HG03095 (cell line): ENCODE measurements around the gene ACTN2.

Experiments
- ATAC-seq: cut with Tn5 transposase; IDR thresholded peaks from one replicate; pipeline ENCODE4 v1.9.1; 2021; ENCODE audit warnings: moderate library complexity; ENCODE audit not compliant: unreplicated experiment

ACTN2 gene

GRCh38 chr1:236689713-236690569, 3.6 kb downstream of the ACTN2 start:
- no peak for ATAC-seq

DNA sequence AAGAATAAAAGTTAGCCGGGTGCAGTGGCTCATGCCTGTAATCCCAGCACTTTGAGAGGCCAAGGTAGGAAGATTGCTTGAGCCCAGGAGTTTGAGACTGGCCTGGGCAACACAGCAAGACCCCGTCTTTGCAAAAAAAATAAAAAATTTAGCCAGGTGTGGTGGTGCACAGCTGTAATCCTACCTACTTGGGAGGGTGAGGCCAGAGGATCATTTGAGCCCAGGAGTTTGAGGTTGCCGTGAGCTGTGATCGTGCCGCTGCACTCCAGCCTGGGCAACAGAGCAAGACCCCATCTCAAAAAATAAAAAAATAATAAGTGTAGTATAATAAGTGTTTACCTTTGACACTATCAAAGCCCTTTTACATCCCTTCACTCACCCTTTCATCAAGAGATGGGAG, 5.0 kb downstream of the ACTN2 start:
- no peak for ATAC-seq

- ATAC-seq = no peak
These were observed 5.8 kb downstream of the ACTN2 start for GRCh38 chr1:236692128-236692527.

- no peak for ATAC-seq
These were observed 6.4 kb downstream of the ACTN2 start for GRCh38 chr1:236692742-236693141.

DNA sequence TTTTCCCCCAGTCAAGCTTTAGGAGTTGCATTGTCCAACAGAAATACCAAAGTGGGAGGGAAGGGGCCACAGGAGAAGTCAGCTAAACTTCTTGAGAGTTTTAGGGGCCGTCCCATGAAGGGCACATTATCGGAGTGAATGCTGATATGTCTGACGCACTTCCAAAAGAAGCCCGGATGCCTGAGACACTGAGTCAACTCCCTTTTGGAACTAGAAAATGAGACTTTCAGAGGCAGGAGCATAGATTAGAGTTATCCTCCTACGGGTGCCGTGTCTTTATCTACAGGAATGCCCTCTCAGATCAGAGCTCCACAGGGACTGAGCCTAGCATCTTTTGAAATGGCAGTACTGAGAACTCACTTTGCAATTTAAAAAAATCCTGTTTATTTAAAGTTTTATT, 13.1 kb downstream of the ACTN2 start:
- no peak for ATAC-seq

GRCh38 chr1:236700903-236701302, 14.6 kb downstream of the ACTN2 start:
- no peak for ATAC-seq

GRCh38 chr1:236701782-236702181, 15.5 kb downstream of the ACTN2 start:
- ATAC-seq = no peak

DNA sequence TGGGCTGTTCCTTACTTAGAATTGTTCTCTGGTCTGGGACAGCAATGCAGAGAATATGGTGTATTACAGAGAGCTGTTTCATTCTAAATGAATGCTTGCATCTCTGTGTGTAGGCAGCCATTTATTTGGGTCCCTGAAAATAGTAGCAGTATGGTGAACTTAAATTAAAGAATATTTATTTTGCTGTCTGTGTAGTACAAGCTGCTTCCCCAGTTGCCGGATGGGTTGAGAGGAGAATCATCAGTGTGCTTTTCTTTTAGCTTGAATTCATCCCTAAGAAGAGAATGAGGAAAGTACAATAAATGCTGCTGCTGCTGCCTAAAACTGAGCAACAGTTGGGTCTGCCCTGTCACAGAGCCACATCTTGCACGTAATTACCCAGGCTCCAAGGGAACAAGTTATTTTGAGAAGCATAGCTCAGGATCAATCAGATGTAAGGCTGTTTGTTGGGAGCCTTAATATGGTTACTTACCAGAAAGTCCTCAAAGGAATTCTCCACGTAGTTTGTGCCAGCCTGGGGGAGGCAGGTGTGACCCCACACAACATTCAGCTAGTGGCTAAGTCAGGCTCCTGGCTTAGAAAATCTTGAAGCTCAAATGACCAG, 16.6 kb downstream of the ACTN2 start:
- no peak for ATAC-seq

DNA sequence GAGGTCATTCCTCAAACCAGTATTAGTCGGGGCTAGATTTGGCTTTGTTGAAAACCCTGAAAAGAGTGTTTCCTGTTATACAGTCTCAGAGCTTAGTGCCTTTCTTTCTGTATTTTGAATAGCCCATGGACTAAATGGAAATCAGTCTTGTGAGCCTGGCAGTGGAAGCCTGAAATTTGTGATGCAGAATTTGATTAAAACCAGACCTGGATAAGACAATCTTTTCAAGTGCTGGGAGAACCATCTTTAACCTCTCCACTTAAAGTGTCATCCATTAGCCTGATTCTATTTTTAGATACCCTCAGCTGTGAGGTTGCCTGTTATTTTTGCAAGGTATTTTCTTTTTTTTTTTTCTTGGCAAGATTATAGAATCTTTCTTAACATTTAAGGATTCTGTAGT, 19.5 kb downstream of the ACTN2 start:
- ATAC-seq = no peak

DNA sequence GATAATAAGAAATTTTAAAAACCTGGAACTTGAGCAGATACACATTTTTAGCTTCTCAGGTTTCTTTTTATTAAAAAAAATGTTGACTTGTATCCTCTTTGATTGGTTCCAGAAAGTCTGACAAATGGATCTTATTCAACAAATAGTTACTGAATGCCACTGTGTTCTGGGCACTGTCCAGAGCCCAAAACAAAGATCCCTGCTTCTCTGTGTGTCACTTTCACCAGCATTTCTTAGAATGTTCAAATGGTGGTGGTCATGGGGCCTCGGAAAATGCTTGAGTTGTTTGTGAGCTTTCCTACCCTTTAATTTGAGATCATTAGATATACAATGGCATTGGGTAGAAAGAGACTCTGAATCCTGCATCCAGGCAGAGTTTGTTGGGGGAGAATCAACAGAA, 19.9 kb downstream of the ACTN2 start:
- no peak for ATAC-seq

DNA sequence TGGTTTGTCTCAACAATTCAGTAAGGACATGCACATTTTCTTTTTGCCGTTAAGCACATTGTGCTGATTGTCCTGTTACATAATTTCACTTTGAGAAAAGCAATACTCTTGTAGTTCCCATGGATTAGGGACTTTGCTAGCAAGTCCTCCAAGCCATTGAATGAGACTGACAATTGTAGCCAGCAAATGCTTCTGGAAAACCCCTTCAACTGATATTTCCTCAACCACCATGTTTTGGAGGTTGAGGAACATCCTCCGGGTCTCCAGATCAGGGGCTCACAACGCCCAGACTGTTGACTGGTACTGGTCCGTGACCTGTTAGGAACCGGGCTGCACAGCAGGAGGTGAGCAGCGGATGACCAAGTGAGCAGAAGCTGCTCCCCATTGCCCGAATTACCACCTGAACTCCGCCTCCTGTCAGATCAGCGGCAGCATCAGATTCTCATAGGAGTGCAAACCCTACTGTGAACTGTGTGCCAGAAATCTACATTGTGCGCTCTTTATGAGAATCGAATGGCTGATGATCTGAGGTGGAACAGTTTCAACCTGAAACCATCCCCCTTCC, 24.1 kb downstream of the ACTN2 start:
- ATAC-seq = no peak

- no peak for ATAC-seq
These were observed 29.9 kb downstream of the ACTN2 start for GRCh38 chr1:236716160-236716559.

DNA sequence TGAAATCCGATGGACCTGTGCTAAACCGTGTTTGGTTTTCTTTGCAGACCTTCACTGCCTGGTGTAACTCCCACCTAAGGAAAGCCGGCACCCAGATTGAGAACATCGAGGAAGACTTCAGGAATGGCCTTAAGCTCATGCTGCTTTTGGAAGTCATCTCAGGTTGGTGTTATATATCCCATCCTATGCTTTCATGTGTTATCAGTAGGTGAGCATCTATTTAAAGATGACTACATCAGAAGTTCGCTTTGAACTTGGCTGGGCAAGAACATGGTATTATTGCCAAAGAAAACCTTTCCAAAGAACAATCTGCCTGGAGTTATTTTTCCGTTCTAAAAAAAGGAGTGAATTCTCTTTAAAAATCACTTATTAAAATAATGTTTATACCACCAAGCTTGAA, 31.5 kb downstream of the ACTN2 start:
- no peak for ATAC-seq

DNA sequence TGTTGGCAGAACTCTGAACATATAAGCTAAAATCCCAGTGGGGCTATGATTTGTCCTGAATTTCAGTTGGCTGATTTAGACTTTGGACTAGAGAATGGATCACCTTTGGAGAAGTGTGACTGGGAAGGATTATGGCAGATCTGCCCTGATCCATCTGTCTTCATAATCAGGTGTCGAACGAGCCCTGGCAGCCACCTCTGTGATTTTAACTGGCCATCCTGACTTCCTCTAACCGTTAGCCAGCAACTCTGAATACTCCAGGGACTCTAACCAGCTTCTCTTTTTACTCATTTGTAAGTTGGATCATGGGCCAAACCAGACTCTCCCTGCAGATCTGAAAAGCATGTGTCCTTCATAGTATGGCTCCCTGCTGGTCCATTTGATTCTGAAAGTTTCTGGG, 32.0 kb downstream of the ACTN2 start:
- no peak for ATAC-seq

- no peak for ATAC-seq
These were observed 33.9 kb downstream of the ACTN2 start for GRCh38 chr1:236720206-236720605.

GRCh38 chr1:236720611-236721010, 34.3 kb downstream of the ACTN2 start:
- ATAC-seq = no peak

GRCh38 chr1:236724049-236724448, 37.8 kb downstream of the ACTN2 start:
- no peak for ATAC-seq

DNA sequence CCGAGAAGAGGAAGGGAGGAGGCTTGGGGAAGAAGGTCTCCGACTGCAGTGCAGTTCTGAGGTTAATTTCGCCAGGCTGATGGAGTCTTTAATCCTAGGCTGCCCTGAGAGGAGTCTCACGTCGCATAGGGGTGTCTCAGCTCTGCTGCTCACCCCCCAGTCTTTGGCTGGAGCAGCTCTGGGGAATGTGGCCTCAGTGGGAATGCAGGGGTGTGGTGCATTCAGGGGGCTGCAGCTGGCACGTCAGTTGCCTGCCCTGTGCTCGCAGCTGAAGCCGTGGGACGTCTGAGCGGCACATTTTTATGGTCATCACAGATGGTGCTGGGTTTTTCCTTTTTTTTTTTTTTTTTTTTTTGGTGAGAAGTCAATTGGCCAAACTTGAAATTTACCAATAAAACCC, 38.2 kb downstream of the ACTN2 start:
- no peak for ATAC-seq

DNA sequence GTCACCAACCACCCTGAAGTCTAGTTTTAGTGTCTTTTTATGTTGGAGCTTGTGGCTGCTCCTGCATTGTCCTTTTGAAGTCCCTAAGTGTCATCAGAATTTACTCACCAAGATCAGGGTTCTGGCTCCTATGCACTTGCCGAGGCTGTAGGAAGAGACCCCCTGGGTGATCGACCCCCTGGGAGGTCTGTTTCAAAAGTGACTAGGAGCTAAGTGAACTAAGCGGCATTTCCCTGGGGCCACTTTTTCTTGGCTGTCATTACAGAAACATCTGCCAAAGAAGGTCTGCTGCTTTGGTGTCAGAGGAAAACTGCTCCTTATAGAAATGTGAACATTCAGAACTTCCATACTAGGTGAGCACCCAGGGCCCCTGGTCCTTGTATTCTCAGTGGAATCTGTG, 39.4 kb downstream of the ACTN2 start:
- ATAC-seq = no peak

GRCh38 chr1:236727521-236727920, 41.2 kb downstream of the ACTN2 start:
- no peak for ATAC-seq

- no peak for ATAC-seq
These were observed 42.5 kb downstream of the ACTN2 start for GRCh38 chr1:236728752-236729151.

GRCh38 chr1:236733653-236734052, 47.4 kb downstream of the ACTN2 start:
- ATAC-seq = no peak
